K562 (cell line): ENCODE measurements around the gene FASTK. TPM values are rescaled to one million over a fixed set of nuclear protein-coding genes. Genes with fewer than 3 reads are reported as not detected.

Source experiments
- ARNT ChIP-seq, 2 experiments: fragments of 450-650 bp; IDR thresholded peaks; 2 replicates each; pipeline ENCODE4 v1.6.1; 2016; ENCODE audit warnings: mild to moderate bottlenecking in 1 of 2
- BMI1 ChIP-seq: fragments of 150-350 bp; IDR thresholded peaks from 2 replicates; pipeline ENCODE4 v1.6.1; 2014; ENCODE audit warnings: low read length
- CBX8 ChIP-seq: fragments of 200-600 bp; sonication (generic); IDR thresholded peaks from 2 replicates; pipeline ENCODE4 v1.6.1; 2012; ENCODE audit warnings: borderline replicate concordance, mixed run types, low read depth, mild to moderate bottlenecking, moderate library complexity, mixed read lengths, low read length, control low read depth, inconsistent platforms; ENCODE audit not compliant: poor library complexity, severe bottlenecking; ENCODE audit errors: extremely low read depth
- CREB5 ChIP-seq: fragments of 250-450 bp; sonication (Bioruptor Pico); IDR thresholded peaks from 2 replicates; pipeline ENCODE4 v1.5.0; 2020; ENCODE audit warnings: mild to moderate bottlenecking
- CTCFL ChIP-seq: IDR thresholded peaks from 2 replicates; pipeline ENCODE4 v1.6.1; 2011; ENCODE audit warnings: borderline replicate concordance, low read depth, mild to moderate bottlenecking, moderate library complexity, low read length; ENCODE audit not compliant: insufficient read depth, poor library complexity, severe bottlenecking
- CXXC5 ChIP-seq: fragments of 250-450 bp; sonication (Bioruptor Pico); IDR thresholded peaks from 2 replicates; pipeline ENCODE4 v1.8.0; 2022; ENCODE audit warnings: inconsistent platforms, mild to moderate bottlenecking, moderate library complexity
- FUS ChIP-seq: fragments of 200-400 bp; formaldehyde crosslinking; optimal IDR thresholded peaks from 2 replicates; pipeline ENCODE3; 2017; ENCODE audit warnings: low read depth, low read length
- GTF2E2 ChIP-seq: fragments of 200-800 bp; sonication (Bioruptor generic); IDR thresholded peaks from 2 replicates; pipeline ENCODE4 v1.6.1; 2016; ENCODE audit warnings: missing genetic modification characterization, missing compliant biosample characterization
- HBP1 ChIP-seq: fragments of 450-650 bp; formaldehyde crosslinking; IDR thresholded peaks from 2 replicates; pipeline ENCODE4 v1.4.0; 2022; ENCODE audit warnings: missing genetic modification characterization
- HNRNPL ChIP-seq: fragments of 200-400 bp; formaldehyde crosslinking; IDR thresholded peaks from 2 replicates; pipeline ENCODE4 v1.6.1; 2017; ENCODE audit warnings: low read depth, mild to moderate bottlenecking, low read length
- IRF9 ChIP-seq: fragments of 450-650 bp; IDR thresholded peaks from 2 replicates; pipeline ENCODE4 v1.6.1; 2016; ENCODE audit warnings: missing biosample characterization, missing genetic modification characterization
- NCOA2 ChIP-seq, 2 experiments: fragments of 450-650 bp; IDR thresholded peaks; 2 replicates each; pipeline ENCODE4 v1.6.1; 2018; ENCODE audit warnings: mild to moderate bottlenecking in 2 of 2, moderate library complexity in 1 of 2; ENCODE audit not compliant: partially characterized antibody in 2 of 2
- NFE2 ChIP-seq: IDR thresholded peaks from 2 replicates; pipeline ENCODE4 v1.6.1; 2014; ENCODE audit warnings: antibody characterized with exemption, low read depth
- NR1H2 ChIP-seq: sonication (generic); formaldehyde crosslinking; IDR thresholded peaks from 2 replicates; pipeline ENCODE4 v1.4.0; 2020; ENCODE audit warnings: mild to moderate bottlenecking, missing genetic modification reagents
- PHF8 ChIP-seq: fragments of 200-600 bp; sonication (generic); IDR thresholded peaks from 2 replicates; pipeline ENCODE4 v1.6.1; 2012; ENCODE audit warnings: mixed run types, mild to moderate bottlenecking, inconsistent platforms, low read length, moderate library complexity, borderline replicate concordance
- PKNOX1 ChIP-seq: fragments of 450-650 bp; IDR thresholded peaks from 2 replicates; pipeline ENCODE4 v1.6.1; 2016
- SRSF9 ChIP-seq: fragments of 200-400 bp; formaldehyde crosslinking; IDR thresholded peaks from 2 replicates; pipeline ENCODE4 v1.6.1; 2017; ENCODE audit warnings: low read depth, low read length, borderline replicate concordance
- TRIM24 ChIP-seq, 2 experiments: fragments of 450-650 bp; IDR thresholded peaks; 2 replicates each; pipeline ENCODE4 v1.6.1; 2016
- ZFPM2 ChIP-seq: fragments of 250-450 bp; sonication (Bioruptor Pico); IDR thresholded peaks from 2 replicates; pipeline ENCODE4 v1.5.1; 2022; ENCODE audit warnings: mild to moderate bottlenecking
- ZNF436 ChIP-seq: fragments of 250-450, 450-650 bp; sonication (Bioruptor Pico); formaldehyde crosslinking; IDR thresholded peaks from 2 replicates; pipeline ENCODE4 v1.7.0; 2020; ENCODE audit warnings: mild to moderate bottlenecking
- ZNF75A ChIP-seq: fragments of 450-650 bp; formaldehyde crosslinking; IDR thresholded peaks from 2 replicates; pipeline ENCODE4 v1.4.0; 2020; ENCODE audit warnings: mild to moderate bottlenecking
- polyA plus RNA-seq, 8 experiments: library from polyadenylated mRNA; depleted of rRNA in 4 of 8; stranded (reverse) in 5 of 8; unstranded in 3 of 8; fragments of >200 nt; fragmentation: Nextera tagmentation in 2 of 8; fragmentation: Illumina TruSeq in 1 of 8; extraction: Ambion mirVana in 2 of 8; extraction: Trizol in 1 of 8; gene quantifications; 2 replicates each; pipeline versions ENCODE4 v1.2.1 to v1.2.3, GENCODE V29; 2011 to 2014; ENCODE audit warnings: inconsistent platforms in 1 of 8, missing spikeins in 1 of 8
- total RNA-seq, 7 experiments: library from RNA; depleted of rRNA in 6 of 7; stranded (reverse); fragments of >200 nt in 6 of 7; fragmentation: Illumina TruSeq in 2 of 7; extraction: Trizol in 2 of 7; gene quantifications; 2 replicates each; pipeline versions ENCODE4 v1.2.1 to v1.2.3, GENCODE V29; 2011 to 2021; ENCODE audit warnings: low replicate concordance in 1 of 7

FASTK gene
- total and polyA plus RNA-seq, 9 of the 15 experiments (the other 6 are each of a cell fraction or from before 2014, with no cell fraction given), result 0.51 to 150 (median 48.2) TPM

GRCh38 chr7:151059367-151060112 lies 21.1 kb downstream of the FASTK start, which contains the start of gene SLC4A2 (continued):
- TF ChIP-seq PKNOX1 (no peak), NCOA2 (IDR thresholded peaks at IDR 0.05; ENCODE audit: partially characterized antibody in 2 of 2) (no peak), PHF8 (peak; percentile 75; the same call in 1 of the 2 replicates), ZNF75A (CRISPR knock-in tag) (no peak), FUS (no peak), ZNF436 (CRISPR knock-in tag) (no peak), IRF9 (no peak), CTCFL (peak; percentile 38), ARNT (IDR thresholded peaks at IDR 0.05) (no peak), NFE2 (no peak), HNRNPL (no peak), CREB5 (no peak), TRIM24 (IDR thresholded peaks at IDR 0.05) (0 out of 4 replicates have a peak, but pooled peaks of 1 of the 2 experiments have one; percentile 14), SRSF9 (no peak), NR1H2 (no peak), GTF2E2 (tag) (peak; percentile 52; the same call in 1 of the 2 replicates), ZFPM2 (CRISPR knock-in tag) (no peak), CBX8 (no peak), CXXC5 (peak; percentile 75), HBP1 (CRISPR knock-in tag) (0 out of 2 replicates have a peak, but pooled peaks have one; percentile 8), BMI1 (no peak)
